Esophagus muscularis mucosa (tissue), 4 donors: ENCODE data around the gene RNF130. TPM values are rescaled to one million over a fixed set of nuclear protein-coding genes. Genes with fewer than 3 reads are reported as not detected.

Experiments used
- DNase-seq: peaks from one replicate; pipeline ENCODE4 v3.0.0-alpha.2; 2017; ENCODE audit errors: extremely low spot score
- H3K27ac ChIP-seq, 4 donors: fragments of 200-600 bp; sonication (generic); replicated peaks in 1 of 4; 1 replicate in 3 of 4; 2 replicates in 1 of 4; pipeline ENCODE4 v1.5.1; 2016 to 2019; ENCODE audit warnings: mild to moderate bottlenecking in 1 of 4
- H3K27me3 ChIP-seq, 4 donors: fragments of 200-600 bp; sonication (generic); one replicate each; pipeline versions ENCODE4 v1.5.1 to v1.6.0; 2016 to 2019
- H3K36me3 ChIP-seq, 4 donors: fragments of 200-600 bp; sonication (generic); one replicate each; pipeline ENCODE4 v1.5.1; 2016 to 2019
- H3K4me1 ChIP-seq, 4 donors: fragments of 200-600 bp; sonication (generic); one replicate each; pipeline ENCODE4 v1.5.1; 2016 to 2019
- H3K4me3 ChIP-seq, 4 donors: fragments of 200-600 bp; sonication (generic); 1 replicate in 2 of 4; 2 replicates in 2 of 4; pipeline ENCODE4 v1.5.1; 2016 to 2019; ENCODE audit warnings: mild to moderate bottlenecking in 4 of 4, moderate library complexity in 1 of 4
- H3K9me3 ChIP-seq, 4 donors: fragments of 200-600 bp; sonication (generic); 1 replicate in 3 of 4; 2 replicates in 1 of 4; pipeline ENCODE4 v1.5.1; 2016 to 2019
- EP300 ChIP-seq: sonication (generic); formaldehyde crosslinking; IDR thresholded peaks from one replicate; pipeline ENCODE4 v1.6.1; 2017; ENCODE audit warnings: antibody characterized with exemption
- POLR2A ChIP-seq: fragments of 450-650 bp; IDR thresholded peaks from one replicate; pipeline ENCODE4 v1.6.1; 2017; ENCODE audit warnings: antibody characterized with exemption, moderate library complexity, mild to moderate bottlenecking, low read depth
- POLR2AphosphoS5 ChIP-seq, 2 donors: sonication (generic); formaldehyde crosslinking; IDR thresholded peaks; one replicate each; pipeline ENCODE4 v1.6.1; 2017; ENCODE audit warnings: antibody characterized with exemption in 2 of 2
- WGBS: methylation state at CpG from one replicate; pipeline ENCODE4 v1.1.5; 2018; 5-methylcytosine and 5-hydroxymethylcytosine counted together
- intact Hi-C: fragments of 100-400 bp; cut with DNase I; formaldehyde crosslinking; loops from one replicate; pipeline ENCODE4 v1.15.1; 2023
- total RNA-seq, 4 donors: library from RNA; depleted of rRNA; stranded (reverse); fragments of >200 nt; gene quantifications; one replicate each; pipeline versions ENCODE4 v1.1.0 to v1.2.1, GENCODE V29; 2016
- TF ChIP-seq, protein P1 (sequence below), 3 experiments: fragments of 200-600 bp in 2 of 3; fragments of 450-650 bp in 1 of 3; sonication (generic) in 2 of 3; IDR thresholded peaks; one replicate each; pipeline ENCODE4 v1.5.1; 2017 to 2019; ENCODE audit warnings: antibody characterized with exemption in 3 of 3, mild to moderate bottlenecking in 2 of 3, moderate library complexity in 1 of 3

Gene RNF130
- total RNA-seq, 4 donors from 2014 or later: 98.4 to 136 (median 108) TPM

GRCh38 chr5:180075703-180076102, 4.1 kb upstream of the RNF130 start:
- TF ChIP-seq EP300: no peak
- TF ChIP-seq POLR2AphosphoS5 (IDR thresholded peaks at IDR 0.05): no peak
- TF ChIP-seq, protein P1, sequence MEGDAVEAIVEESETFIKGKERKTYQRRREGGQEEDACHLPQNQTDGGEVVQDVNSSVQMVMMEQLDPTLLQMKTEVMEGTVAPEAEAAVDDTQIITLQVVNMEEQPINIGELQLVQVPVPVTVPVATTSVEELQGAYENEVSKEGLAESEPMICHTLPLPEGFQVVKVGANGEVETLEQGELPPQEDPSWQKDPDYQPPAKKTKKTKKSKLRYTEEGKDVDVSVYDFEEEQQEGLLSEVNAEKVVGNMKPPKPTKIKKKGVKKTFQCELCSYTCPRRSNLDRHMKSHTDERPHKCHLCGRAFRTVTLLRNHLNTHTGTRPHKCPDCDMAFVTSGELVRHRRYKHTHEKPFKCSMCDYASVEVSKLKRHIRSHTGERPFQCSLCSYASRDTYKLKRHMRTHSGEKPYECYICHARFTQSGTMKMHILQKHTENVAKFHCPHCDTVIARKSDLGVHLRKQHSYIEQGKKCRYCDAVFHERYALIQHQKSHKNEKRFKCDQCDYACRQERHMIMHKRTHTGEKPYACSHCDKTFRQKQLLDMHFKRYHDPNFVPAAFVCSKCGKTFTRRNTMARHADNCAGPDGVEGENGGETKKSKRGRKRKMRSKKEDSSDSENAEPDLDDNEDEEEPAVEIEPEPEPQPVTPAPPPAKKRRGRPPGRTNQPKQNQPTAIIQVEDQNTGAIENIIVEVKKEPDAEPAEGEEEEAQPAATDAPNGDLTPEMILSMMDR (IDR thresholded peaks at IDR 0.05): no peak
- no peak for TF ChIP-seq POLR2A
- no peak for DNase-seq
- H3K27ac ChIP-seq: no peak overlapping the region
- WGBS: 93% methylated on average over 1 of the region's 1 CpG
- H3K27me3 ChIP-seq: peaks cover 0 to 7% (median 0%) of the 10 kb centered on the region in 4 donors
- no peak overlapping the region for H3K4me3 ChIP-seq
- peaks cover 4 to 9% (median 6%) of the 10 kb centered on the region in 4 donors for H3K4me1 ChIP-seq
- no peaks in the 10 kb centered on the region for H3K36me3 ChIP-seq
- intact Hi-C loops: loop anchor here (10.0 kb wide), 1 partner anchor 171 kb away; the partner anchor contains the start of gene TBC1D9B
- H3K9me3 ChIP-seq: no peaks in the 10 kb centered on the region

GRCh38 chr5:180074462-180074861, 2.9 kb upstream of the RNF130 start:
- TF ChIP-seq POLR2AphosphoS5 (IDR thresholded peaks at IDR 0.05) (no peak), EP300 (no peak), POLR2A (no peak)
- TF ChIP-seq, protein P1 (IDR thresholded peaks at IDR 0.05): no peak
- Histone ChIP-seq H3K4me1 (peaks cover 13 to 21% (median 18%) of the 10 kb centered on the region in 4 donors), H3K27ac (no peak overlapping the region), H3K27me3 (no peaks in the 10 kb centered on the region), H3K4me3 (no peak overlapping the region), H3K9me3 (no peaks in the 10 kb centered on the region), H3K36me3 (no peaks in the 10 kb centered on the region)
- 82% methylated on average over 4 of the region's 4 CpGs for WGBS
- DNase-seq: no peak
- intact Hi-C loops: loop anchor here (10.0 kb wide), 1 partner anchor 170 kb away; the partner anchor contains the start of gene TBC1D9B

DNA sequence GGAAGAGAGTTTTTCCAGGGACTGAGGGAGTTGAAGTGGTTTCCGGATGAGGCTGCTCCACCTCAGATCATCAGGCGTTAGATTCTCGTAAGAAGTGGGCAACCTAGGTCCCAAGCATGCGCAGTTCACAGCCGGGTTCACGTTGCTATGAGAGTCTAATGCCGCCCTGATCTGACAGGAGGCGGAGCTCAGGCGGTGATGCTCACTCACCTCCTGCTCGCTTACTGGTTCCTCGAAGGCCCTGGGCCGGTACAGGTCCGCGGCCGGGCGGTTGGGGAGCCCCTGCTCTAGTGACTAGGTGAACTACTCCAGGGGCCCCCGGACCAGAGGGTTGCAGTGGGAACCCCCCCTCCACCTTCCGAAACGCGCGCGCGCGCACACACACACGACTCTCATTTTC, 997 bp upstream of the RNF130 start:
- peak overlapping the region in 2 of 4 donors; percentile 87 to 94 for H3K4me3 ChIP-seq
- H3K4me1 ChIP-seq: peaks cover 15 to 40% (median 33%) of the 10 kb centered on the region in 4 donors
- H3K27ac ChIP-seq: peak overlapping the region; percentile 95 to 97 (median 96)

GRCh38 chr5:180072256-180072548, 643 bp upstream of the RNF130 start:
- Histone ChIP-seq H3K27ac (peak overlapping the region; percentile 95 to 97 (median 96)), H3K9me3 (no peaks in the 10 kb centered on the region), H3K36me3 (no peaks in the 10 kb centered on the region), H3K4me1 (peaks cover 15 to 40% (median 34%) of the 10 kb centered on the region in 4 donors), H3K27me3 (no peaks in the 10 kb centered on the region), H3K4me3 (peak overlapping the region; percentile 87 to 98 (median 95))
- 14% methylated on average over 14 of the region's 14 CpGs for WGBS
- TF ChIP-seq, protein P1 (IDR thresholded peaks at IDR 0.05): no peak
- TF ChIP-seq EP300 (no peak), POLR2A (no peak), POLR2AphosphoS5 (IDR thresholded peaks at IDR 0.05) (no peak)
- no peak for DNase-seq
- intact Hi-C loops: loop anchor here (10.0 kb wide), 1 partner anchor 167 kb away; the partner anchor contains the start of gene TBC1D9B

More for the DNA sequence above, 997 bp upstream of the RNF130 start:
- H3K36me3 ChIP-seq: no peaks in the 10 kb centered on the region
- no peak for TF ChIP-seq EP300
- TF ChIP-seq POLR2AphosphoS5 (IDR thresholded peaks at IDR 0.05): no peak
- TF ChIP-seq POLR2A: no peak
- TF ChIP-seq, protein P1 (IDR thresholded peaks at IDR 0.05): no peak
- H3K9me3 ChIP-seq: no peaks in the 10 kb centered on the region
- intact Hi-C loops: loop anchor here (10.0 kb wide), 1 partner anchor 168 kb away; the partner anchor contains the start of gene TBC1D9B
- 87% methylated on average over 21 of the region's 25 CpGs for WGBS
- DNase-seq: no peak
- no peaks in the 10 kb centered on the region for H3K27me3 ChIP-seq
